Esophagus squamous epithelium (tissue), 4 donors: ENCODE data around the gene FKBP10.

Experiments used
- POLR2A ChIP-seq, 4 donors: fragments of 450-650 bp; IDR thresholded peaks; one replicate each; pipeline ENCODE4 v1.6.1; 2017; ENCODE audit warnings: antibody characterized with exemption in 4 of 4, mild to moderate bottlenecking in 4 of 4, moderate library complexity in 3 of 4
- TF ChIP-seq, protein P1 (sequence below), 6 experiments: fragments of 450-650 bp in 4 of 6; fragments of 200-600 bp in 2 of 6; sonication (generic) in 2 of 6; IDR thresholded peaks; one replicate each; pipeline ENCODE4 v1.5.1; 2016 to 2019; ENCODE audit warnings: antibody characterized with exemption in 6 of 6, mild to moderate bottlenecking in 4 of 6, moderate library complexity in 4 of 6

DNA sequence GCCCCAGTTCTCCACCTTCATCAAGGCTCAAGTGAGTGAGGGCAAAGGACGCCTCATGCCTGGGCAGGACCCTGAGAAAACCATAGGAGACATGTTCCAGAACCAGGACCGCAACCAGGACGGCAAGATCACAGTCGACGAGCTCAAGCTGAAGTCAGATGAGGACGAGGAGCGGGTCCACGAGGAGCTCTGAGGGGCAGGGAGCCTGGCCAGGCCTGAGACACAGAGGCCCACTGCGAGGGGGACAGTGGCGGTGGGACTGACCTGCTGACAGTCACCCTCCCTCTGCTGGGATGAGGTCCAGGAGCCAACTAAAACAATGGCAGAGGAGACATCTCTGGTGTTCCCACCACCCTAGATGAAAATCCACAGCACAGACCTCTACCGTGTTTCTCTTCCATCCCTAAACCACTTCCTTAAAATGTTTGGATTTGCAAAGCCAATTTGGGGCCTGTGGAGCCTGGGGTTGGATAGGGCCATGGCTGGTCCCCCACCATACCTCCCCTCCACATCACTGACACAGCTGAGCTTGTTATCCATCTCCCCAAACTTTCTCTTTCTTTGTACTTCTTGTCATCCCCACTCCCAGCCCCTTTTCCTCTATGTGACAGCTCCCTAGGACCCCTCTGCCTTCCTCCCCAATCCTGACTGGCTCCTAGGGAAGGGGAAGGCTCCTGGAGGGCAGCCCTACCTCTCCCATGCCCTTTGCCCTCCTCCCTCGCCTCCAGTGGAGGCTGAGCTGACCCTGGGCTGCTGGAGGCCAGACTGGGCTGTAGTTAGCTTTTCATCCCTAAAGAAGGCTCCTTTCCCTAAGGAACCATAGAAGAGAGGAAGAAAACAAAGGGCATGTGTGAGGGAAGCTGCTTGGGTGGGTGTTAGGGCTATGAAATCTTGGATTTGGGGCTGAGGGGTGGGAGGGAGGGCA is 9.7 kb downstream of the FKBP10 start:
- TF ChIP-seq, protein P1, sequence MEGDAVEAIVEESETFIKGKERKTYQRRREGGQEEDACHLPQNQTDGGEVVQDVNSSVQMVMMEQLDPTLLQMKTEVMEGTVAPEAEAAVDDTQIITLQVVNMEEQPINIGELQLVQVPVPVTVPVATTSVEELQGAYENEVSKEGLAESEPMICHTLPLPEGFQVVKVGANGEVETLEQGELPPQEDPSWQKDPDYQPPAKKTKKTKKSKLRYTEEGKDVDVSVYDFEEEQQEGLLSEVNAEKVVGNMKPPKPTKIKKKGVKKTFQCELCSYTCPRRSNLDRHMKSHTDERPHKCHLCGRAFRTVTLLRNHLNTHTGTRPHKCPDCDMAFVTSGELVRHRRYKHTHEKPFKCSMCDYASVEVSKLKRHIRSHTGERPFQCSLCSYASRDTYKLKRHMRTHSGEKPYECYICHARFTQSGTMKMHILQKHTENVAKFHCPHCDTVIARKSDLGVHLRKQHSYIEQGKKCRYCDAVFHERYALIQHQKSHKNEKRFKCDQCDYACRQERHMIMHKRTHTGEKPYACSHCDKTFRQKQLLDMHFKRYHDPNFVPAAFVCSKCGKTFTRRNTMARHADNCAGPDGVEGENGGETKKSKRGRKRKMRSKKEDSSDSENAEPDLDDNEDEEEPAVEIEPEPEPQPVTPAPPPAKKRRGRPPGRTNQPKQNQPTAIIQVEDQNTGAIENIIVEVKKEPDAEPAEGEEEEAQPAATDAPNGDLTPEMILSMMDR (IDR thresholded peaks at IDR 0.05): no peak
- no peak for TF ChIP-seq POLR2A (IDR thresholded peaks at IDR 0.05)
